ENCODE data around the gene TPRX1.

The TPRX1 gene

GRCh38 chr19:47801270-47801669 is 3.1 kb downstream of the TPRX1 start:
- DNase-seq (ENCODE audit: low read depth) = no peak
- H3K4me3 ChIP-seq (ENCODE audit: low read depth, low read length) = no peak overlapping the region
- TF ChIP-seq, protein P1, sequence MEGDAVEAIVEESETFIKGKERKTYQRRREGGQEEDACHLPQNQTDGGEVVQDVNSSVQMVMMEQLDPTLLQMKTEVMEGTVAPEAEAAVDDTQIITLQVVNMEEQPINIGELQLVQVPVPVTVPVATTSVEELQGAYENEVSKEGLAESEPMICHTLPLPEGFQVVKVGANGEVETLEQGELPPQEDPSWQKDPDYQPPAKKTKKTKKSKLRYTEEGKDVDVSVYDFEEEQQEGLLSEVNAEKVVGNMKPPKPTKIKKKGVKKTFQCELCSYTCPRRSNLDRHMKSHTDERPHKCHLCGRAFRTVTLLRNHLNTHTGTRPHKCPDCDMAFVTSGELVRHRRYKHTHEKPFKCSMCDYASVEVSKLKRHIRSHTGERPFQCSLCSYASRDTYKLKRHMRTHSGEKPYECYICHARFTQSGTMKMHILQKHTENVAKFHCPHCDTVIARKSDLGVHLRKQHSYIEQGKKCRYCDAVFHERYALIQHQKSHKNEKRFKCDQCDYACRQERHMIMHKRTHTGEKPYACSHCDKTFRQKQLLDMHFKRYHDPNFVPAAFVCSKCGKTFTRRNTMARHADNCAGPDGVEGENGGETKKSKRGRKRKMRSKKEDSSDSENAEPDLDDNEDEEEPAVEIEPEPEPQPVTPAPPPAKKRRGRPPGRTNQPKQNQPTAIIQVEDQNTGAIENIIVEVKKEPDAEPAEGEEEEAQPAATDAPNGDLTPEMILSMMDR (IDR thresholded peaks at IDR 0.05; ENCODE audit: control insufficient read depth, extremely low read depth, insufficient read depth) = no peak

GRCh38 chr19:47798904-47799266 is 5.5 kb downstream of the TPRX1 start:
- TF ChIP-seq, protein P1 (IDR thresholded peaks at IDR 0.05; ENCODE audit: control insufficient read depth, extremely low read depth, insufficient read depth) = no peak
- H3K4me3 ChIP-seq (ENCODE audit: low read depth, low read length) = no peak overlapping the region
- no peak for DNase-seq (ENCODE audit: low read depth)

- H3K4me3 ChIP-seq (ENCODE audit: low read depth, low read length) = no peak overlapping the region
- DNase-seq (ENCODE audit: low read depth) = no peak
- TF ChIP-seq, protein P1 (IDR thresholded peaks at IDR 0.05; ENCODE audit: control insufficient read depth, extremely low read depth, insufficient read depth) = no peak
Measured at GRCh38 chr19:47797996-47798903, 6.1 kb downstream of the TPRX1 start.

GRCh38 chr19:47796785-47797184 is 7.6 kb downstream of the TPRX1 start:
- DNase-seq (ENCODE audit: low read depth) = no peak
- no peak overlapping the region for H3K4me3 ChIP-seq (ENCODE audit: low read depth, low read length)
- TF ChIP-seq, protein P1 (IDR thresholded peaks at IDR 0.05; ENCODE audit: control insufficient read depth, extremely low read depth, insufficient read depth) = no peak

- TF ChIP-seq, protein P1 (IDR thresholded peaks at IDR 0.05; ENCODE audit: control insufficient read depth, extremely low read depth, insufficient read depth) = no peak
- DNase-seq (ENCODE audit: low read depth) = no peak
Measured at GRCh38 chr19:47794526-47794925, 9.8 kb downstream of the TPRX1 start.

GRCh38 chr19:47792616-47793015 is 11.7 kb downstream of the TPRX1 start:
- H3K4me3 ChIP-seq (ENCODE audit: low read depth, low read length) = no peak overlapping the region
- TF ChIP-seq, protein P1 (IDR thresholded peaks at IDR 0.05; ENCODE audit: control insufficient read depth, extremely low read depth, insufficient read depth) = no peak
- DNase-seq (ENCODE audit: low read depth) = no peak

More at GRCh38 chr19:47794526-47794925, 9.8 kb downstream of the TPRX1 start:
- no peak overlapping the region for H3K4me3 ChIP-seq (ENCODE audit: low read depth, low read length)

All from LNCaP clone FGC (cell line).